Liver (tissue), 3 donors: ENCODE results near the gene GALNT16.

Source experiments
- CTCF ChIP-seq: fragments of 150-350 bp; IDR thresholded peaks from 2 replicates; pipeline ENCODE4 v1.5.1; 2017; ENCODE audit warnings: improper control_type of control experiment, low read depth, low read length; ENCODE audit not compliant: missing input control
- EGR1 ChIP-seq, 2 donors: IDR thresholded peaks; 2 replicates each; pipeline ENCODE4 v1.6.1; 2016 to 2018; ENCODE audit warnings: antibody characterized with exemption in 2 of 2, low read depth in 2 of 2
- FOXA1 ChIP-seq: IDR thresholded peaks from 2 replicates; pipeline ENCODE4 v1.6.1; 2016; ENCODE audit warnings: antibody characterized with exemption
- FOXA2 ChIP-seq: IDR thresholded peaks from 2 replicates; pipeline ENCODE4 v1.6.1; 2016; ENCODE audit warnings: antibody characterized with exemption
- GABPA ChIP-seq, 2 donors: IDR thresholded peaks in 1 of 2; conservative IDR thresholded peaks in 1 of 2; 2 replicates each; pipeline ENCODE4 v1.6.1; 2016; ENCODE audit warnings: antibody characterized with exemption in 2 of 2, mild to moderate bottlenecking in 1 of 2, moderate library complexity in 1 of 2
- HNF4A ChIP-seq, 2 donors: conservative IDR thresholded peaks; 2 replicates each; pipeline ENCODE4 v1.6.1; 2016; ENCODE audit warnings: antibody characterized with exemption in 2 of 2, mild to moderate bottlenecking in 2 of 2
- MAX ChIP-seq: IDR thresholded peaks from 2 replicates; pipeline ENCODE4 v1.6.1; 2016; ENCODE audit warnings: antibody characterized with exemption
- NR2F2 ChIP-seq: IDR thresholded peaks from 2 replicates; pipeline ENCODE4 v1.6.1; 2016; ENCODE audit warnings: antibody characterized with exemption
- RAD21 ChIP-seq, 2 donors: IDR thresholded peaks; 2 replicates each; pipeline ENCODE4 v1.6.1; 2016; ENCODE audit warnings: antibody characterized with exemption in 2 of 2, mild to moderate bottlenecking in 2 of 2
- RXRA ChIP-seq, 2 donors: IDR thresholded peaks; 2 replicates each; pipeline ENCODE4 v1.6.1; 2017 to 2018; ENCODE audit warnings: antibody characterized with exemption in 2 of 2, mild to moderate bottlenecking in 1 of 2
- SP1 ChIP-seq: IDR thresholded peaks from 2 replicates; pipeline ENCODE4 v1.6.1; 2018; ENCODE audit warnings: antibody characterized with exemption, mild to moderate bottlenecking
- TAF1 ChIP-seq: conservative IDR thresholded peaks from 2 replicates; pipeline ENCODE4 v1.6.1; 2016; ENCODE audit warnings: antibody characterized with exemption, mild to moderate bottlenecking
- YY1 ChIP-seq: IDR thresholded peaks from 2 replicates; pipeline ENCODE4 v1.6.1; 2016; ENCODE audit warnings: antibody characterized with exemption, mild to moderate bottlenecking
- TF ChIP-seq, protein P1 (sequence below): IDR thresholded peaks from 2 replicates; pipeline ENCODE4 v1.6.1; 2016; ENCODE audit warnings: antibody characterized with exemption, mild to moderate bottlenecking
- donor health status: healthy.
- donor health status: healthy.

DNA sequence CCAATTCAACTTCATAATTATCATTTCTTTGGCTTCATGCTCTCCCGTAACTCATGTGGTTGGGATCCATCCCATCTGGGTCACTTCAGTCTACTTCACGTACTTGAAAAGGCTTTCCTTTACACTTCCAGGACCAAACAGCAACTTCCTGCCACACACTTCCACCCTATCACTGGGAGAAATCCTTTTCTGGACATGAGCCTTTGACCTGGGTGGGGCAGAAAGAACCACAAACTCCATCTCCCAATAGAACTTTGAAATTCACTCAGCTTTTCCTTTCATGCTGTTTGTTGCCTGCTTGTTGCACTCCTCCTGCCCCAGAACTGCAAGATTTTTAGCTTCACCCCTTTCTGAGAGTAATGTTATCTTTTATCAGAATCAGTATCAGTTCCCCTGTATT lies 18.4 kb upstream of the GALNT16 start:
- TF ChIP-seq CTCF, result no peak
- TF ChIP-seq GABPA (IDR thresholded peaks at IDR 0.05 in 1 of 2, conservative IDR thresholded peaks at IDR 0.05 in 1 of 2), result no peak
- TF ChIP-seq TAF1, result no peak
- TF ChIP-seq FOXA2, result no peak
- no peak for TF ChIP-seq NR2F2
- TF ChIP-seq YY1, result no peak
- TF ChIP-seq MAX, result no peak
- no peak for TF ChIP-seq RXRA (IDR thresholded peaks at IDR 0.05)
- TF ChIP-seq HNF4A (conservative IDR thresholded peaks at IDR 0.05), result no peak
- TF ChIP-seq EGR1 (IDR thresholded peaks at IDR 0.05; ENCODE audit: low read depth in 2 of 2), result no peak
- TF ChIP-seq, protein P1, sequence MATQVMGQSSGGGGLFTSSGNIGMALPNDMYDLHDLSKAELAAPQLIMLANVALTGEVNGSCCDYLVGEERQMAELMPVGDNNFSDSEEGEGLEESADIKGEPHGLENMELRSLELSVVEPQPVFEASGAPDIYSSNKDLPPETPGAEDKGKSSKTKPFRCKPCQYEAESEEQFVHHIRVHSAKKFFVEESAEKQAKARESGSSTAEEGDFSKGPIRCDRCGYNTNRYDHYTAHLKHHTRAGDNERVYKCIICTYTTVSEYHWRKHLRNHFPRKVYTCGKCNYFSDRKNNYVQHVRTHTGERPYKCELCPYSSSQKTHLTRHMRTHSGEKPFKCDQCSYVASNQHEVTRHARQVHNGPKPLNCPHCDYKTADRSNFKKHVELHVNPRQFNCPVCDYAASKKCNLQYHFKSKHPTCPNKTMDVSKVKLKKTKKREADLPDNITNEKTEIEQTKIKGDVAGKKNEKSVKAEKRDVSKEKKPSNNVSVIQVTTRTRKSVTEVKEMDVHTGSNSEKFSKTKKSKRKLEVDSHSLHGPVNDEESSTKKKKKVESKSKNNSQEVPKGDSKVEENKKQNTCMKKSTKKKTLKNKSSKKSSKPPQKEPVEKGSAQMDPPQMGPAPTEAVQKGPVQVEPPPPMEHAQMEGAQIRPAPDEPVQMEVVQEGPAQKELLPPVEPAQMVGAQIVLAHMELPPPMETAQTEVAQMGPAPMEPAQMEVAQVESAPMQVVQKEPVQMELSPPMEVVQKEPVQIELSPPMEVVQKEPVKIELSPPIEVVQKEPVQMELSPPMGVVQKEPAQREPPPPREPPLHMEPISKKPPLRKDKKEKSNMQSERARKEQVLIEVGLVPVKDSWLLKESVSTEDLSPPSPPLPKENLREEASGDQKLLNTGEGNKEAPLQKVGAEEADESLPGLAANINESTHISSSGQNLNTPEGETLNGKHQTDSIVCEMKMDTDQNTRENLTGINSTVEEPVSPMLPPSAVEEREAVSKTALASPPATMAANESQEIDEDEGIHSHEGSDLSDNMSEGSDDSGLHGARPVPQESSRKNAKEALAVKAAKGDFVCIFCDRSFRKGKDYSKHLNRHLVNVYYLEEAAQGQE, result no peak
- no peak for TF ChIP-seq FOXA1
- no peak for TF ChIP-seq RAD21 (IDR thresholded peaks at IDR 0.05)
- TF ChIP-seq SP1, result no peak
